SHP77 (cell line): Measurements from ENCODE around the gene BFSP1.

Source experiments
- DNase-seq, 2 experiments: peaks; one replicate each; lab custom pipeline; 2025; lab: John Stamatoyannopoulos, UW

Gene BFSP1

DNA sequence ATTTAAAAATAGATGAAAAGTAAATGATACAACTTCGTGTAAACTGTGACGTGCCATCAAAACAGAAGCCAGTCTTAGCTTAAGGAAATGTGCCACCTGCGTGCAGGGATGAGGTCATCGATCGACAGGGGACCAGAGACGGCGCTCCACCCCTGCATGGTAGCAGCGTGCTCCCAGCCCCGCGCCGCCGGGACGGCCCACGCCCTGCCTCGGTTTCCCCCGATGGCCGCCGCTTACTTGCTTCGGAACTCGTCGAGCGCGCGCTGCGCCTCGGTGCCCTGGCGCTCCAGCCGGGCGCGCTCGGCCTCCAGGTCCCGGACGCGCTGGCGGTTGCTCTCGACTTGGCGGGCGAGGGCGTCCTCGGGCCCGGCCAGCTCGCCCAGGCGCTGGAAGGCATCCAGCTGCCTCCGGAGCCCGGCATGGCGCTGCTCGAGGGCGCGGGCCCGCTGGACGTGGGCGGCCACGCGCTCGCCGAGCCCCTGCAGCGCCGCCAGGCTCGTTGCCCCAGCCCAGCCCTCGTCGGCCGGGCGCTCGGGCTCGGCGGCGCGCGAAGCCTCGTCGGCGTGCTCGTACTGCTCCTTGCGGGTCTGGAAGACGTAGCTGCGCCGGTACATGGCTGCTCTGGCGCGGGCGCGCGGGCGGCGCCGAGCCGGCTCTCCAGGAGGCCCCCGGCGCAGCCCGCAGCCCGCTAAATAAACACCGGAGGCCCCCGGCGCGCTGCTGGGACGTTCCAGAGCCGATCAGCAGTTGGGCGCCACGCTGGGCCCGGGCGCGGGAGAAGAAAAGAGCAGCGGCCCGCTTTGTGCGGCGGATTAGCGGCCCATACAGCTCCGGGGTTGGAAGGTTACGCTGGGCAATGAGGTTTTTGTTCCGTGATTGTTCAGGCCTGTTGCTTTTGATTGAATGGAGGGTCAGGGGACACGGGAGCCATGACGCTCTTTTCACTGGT, at the start of gene BFSP1:
TSS of gene BFSP1 (minus strand) at position 664 of the 949 bp plus-strand sequence. CDS start at position 614, 50 bp downstream.
- DNase-seq, result peak; percentile 74 to 93

DNA sequence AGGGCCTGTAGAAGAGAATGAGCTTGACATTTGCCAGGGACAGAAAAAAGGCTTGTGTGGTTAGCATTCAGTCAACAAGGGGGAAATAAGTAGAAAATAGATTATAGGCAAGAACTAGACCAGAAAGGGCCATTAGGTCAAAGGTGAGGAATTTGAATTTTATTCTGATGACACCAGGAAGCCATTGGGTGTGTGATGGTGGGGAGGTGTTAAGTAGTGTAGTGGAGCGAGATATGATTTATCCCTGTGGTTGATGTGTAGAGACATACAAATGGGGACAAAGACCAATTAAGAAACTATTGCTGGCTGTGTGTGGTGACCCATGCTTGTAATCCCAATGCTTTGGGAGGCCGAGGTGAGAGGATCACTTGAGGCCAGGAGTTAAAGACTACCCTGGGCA, 49.7 kb upstream of the BFSP1 start:
- DNase-seq, result no peak

DNA sequence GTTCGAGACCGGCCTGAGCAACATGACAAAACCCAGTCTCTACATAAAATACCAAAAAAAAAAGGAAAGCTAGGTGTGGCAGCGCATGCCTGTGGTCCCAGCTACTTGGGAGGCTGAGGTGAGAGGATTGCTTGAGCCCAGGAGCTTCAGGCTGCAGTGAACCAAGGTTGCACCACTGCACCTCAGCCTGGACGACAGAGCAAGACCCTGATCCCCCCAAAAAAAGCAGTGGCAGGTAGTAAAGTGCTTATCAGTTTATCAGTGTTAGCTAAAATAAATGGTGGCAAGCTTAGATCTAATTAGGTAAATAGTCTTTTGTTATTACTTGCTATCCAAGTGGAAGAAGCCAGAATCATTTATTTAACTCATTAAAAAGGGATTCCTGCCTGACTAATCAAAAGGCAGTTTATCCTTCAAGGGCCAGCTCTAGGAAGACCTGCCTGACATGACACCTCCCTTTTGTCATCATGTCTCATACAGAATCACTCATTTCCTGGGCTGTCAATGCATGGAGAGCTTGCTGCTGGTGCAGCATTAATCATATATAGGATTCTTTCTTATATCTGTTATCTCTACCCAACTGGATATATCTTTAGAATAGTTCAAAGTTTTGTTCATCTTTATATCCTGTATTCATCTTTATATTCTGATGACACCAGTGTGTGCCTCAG, 48.3 kb upstream of the BFSP1 start:
- no peak for DNase-seq

DNA sequence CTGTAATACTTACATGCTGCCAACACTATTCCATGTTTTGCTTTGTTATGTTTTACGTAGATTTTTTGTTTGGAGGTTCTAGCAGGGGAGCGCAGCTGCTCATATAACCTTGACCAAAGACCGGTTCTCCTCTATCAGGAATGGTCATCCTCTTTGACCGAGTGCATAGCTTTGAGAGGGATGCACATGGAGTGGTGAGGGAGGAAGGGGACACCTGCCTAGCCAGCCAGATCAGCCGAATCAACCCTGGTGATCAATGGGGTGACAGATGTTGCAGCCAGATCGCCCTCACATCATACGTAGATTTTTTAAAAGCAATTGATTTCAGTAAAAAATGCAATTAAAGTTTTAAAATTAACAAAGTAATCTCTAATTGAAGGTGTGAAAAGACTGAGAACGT, 45.0 kb upstream of the BFSP1 start:
- no peak for DNase-seq

DNA sequence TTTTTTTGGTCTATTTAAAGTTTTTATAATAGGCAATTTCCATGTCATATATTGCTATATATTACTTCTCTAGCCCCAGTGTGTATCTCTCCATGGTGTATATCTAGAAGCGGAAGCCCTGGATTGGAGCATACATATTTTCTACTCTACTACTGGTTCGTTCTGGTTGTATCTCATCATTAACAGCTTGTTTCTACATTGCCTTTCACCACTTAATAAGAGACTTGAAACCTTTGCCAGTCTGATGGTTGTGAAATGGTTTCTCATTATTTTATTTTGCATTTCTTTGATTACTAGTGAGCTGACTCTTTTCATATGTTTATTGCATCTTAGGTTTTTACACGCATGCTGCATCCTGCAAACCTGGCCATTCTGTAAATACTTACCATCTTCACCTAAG, 42.3 kb upstream of the BFSP1 start:
- no peak for DNase-seq

DNA sequence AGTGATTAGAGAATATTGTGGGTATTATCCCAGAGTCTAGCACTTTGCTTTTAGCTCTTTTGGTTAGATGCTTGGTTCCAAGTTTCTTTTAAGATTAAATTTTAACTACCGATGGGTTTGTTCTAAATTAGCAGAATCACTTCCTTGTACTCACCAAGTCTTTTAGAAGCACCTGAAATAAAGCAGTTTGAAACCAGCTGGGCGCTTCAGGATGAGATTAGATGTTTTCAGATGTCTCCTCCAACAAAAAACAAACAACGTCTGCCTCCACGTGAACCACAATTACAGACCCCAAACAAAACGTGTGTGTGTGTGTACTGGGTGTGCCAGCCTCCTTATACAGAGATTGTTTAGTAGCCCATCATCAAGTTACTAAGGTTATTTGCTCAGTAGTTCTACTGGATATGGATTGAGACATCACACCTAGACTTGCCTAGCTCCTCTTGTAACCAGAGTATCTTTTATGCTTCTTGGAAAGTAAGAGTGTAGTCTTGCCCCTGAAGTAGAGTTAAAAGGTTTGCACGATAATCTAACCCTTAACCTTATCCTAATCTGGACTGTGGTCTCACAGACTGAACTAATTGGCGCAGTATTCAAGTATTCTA, 41.0 kb upstream of the BFSP1 start:
- no peak for DNase-seq

DNA sequence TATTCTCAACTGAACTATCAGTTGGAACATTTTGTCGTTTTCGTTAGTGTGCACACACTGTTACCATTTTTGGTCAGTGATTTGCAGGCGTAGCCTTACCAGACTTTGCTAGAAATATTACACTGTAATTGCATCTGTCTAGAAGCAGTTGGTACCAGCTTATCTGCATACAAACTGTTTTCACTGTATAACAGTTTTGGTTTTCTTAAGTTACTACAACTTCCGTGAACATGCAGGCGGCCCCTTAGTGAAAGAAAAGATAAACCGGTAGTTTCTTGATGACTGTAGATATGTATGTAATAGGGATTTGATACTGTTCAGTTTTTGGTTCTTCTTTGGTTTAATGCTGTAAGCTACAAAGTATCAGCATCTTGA, 40.0 kb upstream of the BFSP1 start:
- no peak for DNase-seq

DNA sequence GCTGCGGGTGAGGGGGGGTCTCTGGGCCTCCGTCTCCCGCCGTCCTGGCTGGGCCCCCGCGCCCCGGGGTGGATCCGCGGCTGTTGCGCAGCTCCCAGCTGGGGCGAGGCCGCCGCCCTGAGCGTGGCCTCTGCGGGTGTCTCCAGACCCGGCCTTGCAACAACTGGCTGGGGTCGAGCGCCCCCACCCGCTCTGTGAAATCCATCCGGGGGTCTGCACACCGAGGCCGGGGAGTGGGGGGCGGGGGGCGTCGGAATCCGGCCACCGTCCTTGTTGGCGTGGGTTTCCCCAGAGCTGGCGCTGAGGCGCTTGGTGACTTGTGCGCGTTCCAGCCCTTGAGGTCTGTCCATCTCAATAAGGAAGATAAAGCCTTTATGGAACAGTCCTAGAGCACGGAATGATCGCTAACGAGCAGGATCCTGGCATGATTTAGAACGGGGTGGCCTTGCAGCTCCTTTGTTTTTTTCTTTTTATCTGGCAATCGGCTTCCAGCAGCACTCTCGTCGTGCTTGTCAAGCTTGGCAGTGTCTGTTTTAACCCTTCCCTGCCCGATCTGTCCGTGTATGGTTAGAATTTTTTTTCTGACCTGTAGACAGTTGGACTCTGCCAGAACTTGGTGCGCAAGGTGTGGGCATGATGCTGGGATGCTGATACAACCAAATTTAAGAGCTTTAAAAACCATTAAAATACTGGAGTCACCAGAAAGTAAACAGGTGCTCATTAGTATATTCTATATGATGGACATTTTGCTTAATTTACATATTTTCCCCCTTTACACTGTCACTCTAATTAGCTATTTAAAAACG, 39.4 kb upstream of the BFSP1 start:
- peak; percentile 43 to 78 for DNase-seq

DNA sequence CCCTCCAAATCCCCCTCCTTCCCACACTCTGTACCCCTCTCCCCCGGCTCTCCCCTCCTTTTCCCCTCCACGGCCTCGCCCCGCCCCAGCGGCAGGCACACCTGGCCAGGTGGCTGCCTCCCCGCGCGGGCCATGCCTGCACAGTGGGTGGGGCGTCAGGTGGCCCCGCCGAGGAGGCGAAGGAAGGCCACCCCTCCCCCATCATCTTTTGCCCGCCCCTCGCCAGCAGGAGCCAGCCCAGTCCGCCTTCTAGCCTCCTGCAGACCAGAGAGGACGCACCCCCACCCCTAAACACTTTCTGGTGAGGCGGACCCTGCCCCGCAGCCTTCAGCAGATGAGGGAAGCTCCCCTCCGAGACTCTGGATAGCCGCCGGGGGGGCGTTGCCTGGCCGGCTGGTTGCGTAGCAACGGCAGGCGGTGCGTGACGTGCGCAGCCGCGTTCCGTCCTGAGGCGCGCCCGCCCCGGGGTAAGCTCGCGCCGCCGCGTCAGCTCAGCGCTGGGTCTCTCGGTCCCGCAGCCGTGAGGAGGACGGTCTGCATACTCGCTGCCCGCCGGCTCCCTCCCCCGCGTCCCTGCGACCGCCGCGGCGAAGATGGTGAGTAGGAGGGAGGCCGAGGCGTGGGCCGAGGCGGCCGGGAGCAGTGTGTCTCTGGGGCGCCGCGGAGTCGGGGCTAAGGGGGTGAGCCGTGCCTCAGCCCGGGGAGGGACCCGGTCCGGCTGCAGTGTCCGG, 38.6 kb upstream of the BFSP1 start, which contains the start of gene DSTN:
TSS of gene DSTN (plus strand) at position 460 of the 731 bp plus-strand sequence. CDS start at position 594, 134 bp downstream.
- DNase-seq, result peak; percentile 94 to 99

DNA sequence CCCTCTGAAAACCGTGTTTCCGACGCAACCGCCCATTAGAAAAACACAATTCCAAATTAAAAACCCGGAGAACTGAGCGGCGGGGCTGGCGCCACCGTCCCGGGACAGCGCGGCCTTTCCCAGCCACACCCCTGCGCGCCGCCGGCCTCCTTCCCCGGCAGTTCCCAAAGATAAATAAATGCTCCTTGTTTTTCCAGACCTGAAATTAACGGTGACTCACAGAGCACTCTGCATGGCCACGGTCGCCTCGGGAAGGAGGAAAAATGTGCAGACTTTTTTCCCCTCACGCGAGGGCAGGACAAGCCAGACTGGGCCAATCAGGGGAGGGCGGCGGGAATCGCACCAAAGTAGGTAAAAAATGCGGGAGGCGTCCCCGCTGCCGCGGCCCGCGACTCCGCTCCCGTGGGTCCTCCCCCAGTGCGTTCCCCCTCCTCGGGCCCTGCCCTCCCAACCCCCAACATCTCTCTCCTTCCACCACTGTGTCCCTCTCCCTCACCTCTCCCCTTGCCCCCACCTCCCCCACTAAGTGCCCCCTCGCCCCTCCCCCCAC, 37.9 kb upstream of the BFSP1 start:
- peak; percentile 69 to 86 for DNase-seq

DNA sequence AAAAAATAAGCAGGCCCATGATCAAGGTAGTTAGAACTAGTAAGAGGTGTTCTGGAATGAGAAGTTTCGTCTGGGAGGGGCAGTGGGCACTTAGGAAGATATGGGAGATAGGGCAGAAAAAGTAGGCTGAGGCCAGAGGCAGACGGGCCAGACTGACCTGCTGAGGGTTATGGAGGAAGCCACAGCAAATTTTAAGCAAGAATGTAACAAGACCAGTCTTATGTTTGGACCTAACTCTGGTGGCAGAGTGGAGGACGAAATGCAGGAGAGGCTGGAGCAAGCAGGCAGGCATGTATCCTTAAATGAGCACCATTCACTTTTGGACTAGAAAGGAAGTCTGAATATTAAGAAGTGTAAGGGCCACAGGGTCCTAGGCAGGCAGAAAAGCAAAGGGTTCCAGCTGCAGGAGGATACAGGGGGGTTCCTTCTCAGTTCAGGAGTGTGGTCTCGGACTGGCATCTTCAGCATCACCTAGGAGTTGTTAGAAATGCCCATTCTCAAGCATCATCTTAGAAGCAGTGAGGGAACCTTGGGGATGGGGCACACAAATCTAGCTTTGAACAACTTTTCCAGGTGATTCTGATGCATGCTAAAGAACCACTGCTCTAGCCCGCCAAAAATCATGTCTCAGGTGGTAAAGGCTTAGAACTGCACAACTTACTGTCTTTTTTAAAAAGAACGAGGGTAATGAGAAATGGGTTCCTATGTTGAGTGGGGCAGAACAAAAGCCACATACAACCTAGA, 37.0 kb upstream of the BFSP1 start:
- no peak for DNase-seq

DNA sequence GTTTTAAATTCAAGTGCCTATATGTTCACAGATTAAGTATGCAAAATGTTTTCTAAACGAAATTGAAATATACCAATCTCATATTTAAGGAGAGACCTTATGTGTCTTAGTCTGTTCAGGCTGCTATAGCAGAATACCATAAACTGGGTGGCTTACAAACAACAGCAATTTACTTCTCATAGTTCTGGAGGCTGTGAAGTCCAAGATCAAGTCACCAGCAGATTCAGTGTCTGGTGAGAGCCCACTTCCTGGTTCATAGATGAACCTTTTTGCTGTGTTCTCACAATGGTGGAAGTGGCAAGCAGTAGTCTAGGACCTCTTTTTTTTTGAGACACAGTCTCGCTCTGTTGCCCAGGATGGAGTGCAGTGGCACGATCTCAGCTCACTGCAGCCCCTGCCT, 35.2 kb upstream of the BFSP1 start:
- no peak for DNase-seq

DNA sequence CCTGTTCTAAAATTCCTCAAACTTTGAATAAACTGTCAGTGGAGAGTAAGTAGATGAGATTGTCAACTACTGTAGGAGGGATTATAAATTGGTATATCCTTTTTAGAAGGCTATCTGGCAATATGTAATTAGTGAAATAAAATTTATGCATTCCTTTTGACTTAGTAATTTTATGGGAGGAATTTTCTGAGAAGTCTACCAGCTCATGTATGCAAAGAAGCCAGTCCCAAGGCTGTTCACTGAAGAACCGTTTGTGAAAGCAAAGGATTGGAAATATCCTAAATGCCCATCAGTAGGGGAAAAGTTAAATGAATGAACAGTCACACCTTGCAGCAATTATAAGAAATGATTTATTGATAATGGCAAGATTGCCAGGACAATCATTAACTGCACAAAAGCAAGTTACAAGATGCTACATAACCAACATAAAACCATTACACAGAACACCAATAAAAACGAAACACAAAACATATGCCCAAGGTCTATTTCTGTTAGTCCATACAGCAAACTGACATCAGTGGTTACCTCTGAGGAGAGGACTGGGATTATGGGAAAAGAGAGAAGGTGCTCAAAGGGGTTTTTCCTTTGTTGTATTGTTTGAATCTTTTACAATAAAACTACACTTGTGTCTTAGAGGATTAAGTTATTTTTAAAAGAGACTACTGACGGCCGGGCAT, 34.1 kb upstream of the BFSP1 start:
- no peak for DNase-seq

DNA sequence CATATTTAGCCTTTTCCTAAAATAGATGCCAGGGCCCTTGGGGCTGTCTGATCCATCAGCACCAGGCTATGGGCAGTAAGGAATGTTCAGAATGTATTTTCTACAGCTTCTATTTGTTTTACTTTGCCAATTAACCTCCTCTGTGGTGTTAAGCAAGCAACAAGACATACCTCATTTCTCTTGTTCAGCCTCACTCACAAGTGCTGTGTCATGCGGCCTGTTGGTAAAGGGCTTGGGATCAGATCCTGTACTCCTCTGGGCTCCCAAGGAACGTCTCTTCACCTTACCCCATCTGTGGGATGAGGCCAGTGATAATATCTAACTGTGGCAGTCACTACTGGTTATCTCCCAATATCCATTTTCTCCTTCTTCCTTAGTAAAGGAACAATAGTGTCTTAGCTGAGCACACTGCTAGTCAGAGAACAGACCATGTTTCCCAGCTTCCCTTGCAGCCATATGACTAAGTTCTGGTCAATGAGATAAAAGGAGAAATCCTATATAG, 31.7 kb upstream of the BFSP1 start:
- no peak for DNase-seq

DNA sequence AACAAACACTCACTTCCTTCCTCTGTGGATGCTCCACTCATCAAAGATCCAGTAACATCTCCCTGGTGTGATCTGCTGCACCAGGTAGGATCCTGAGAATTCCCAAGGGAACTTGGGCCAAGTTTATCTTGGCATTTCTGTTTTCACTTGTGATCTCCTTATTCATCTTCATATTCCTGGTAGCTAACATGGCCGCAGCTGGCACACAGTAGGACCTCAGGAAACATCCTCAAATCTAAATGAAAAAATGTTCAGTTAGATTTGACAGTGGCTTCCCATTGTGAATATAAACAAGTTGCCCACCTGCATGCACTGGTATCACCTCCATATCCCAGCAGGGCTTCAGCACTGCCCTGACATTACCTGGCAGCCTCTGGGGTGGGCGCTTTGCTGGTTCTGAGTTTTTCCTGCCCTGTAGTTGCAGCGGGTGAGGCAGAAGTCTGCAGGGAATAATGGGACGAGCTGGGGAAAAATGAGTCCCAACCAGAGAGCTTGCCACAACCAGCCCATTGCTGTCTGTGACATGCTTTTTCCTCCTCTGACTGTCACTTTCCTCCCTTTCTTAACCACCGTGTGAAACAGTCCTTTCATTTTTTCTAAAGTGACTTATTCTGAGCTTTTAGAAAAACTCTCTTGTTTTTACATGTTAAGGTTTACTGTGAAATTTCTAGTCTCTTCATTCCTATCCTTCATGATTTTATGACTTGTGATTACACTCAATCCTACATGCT, 29.3 kb upstream of the BFSP1 start:
- DNase-seq, result no peak

DNA sequence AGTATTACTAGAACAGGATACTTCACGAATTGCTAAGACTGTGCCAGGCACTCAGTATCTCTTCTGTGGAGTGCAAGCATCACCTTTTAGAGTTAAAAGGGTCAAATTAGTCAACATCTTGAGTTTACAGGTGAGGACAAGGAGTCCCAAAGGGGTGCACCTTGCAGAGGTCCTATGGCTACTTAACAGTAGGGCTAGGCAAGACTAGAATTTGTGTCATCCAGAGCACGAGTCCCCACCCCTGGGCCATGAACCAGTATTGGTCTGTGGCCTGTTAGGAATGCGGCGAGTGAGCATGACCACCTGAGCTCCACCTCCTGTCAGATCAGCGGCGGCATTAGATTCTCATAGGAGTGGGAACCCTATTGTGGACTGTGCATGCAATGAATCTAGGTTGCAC, 28.2 kb upstream of the BFSP1 start:
- DNase-seq, result no peak

DNA sequence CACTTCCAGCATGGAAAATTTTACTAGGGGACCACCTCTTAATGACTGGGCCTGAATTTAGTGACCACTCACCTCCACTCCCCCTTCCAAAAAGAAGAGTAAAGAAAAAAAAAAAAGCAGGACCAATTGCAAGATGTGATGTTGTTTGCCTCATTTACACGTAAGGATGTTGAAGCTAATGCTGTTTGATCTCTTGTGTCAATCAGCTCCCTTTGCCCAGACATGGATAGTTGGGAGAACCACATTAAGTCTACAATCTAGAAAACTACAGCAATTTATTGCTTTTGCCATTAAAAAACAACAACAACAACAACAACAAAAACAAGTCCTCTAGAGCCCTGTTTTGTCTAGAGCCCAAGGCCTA, 27.7 kb upstream of the BFSP1 start:
- DNase-seq, result no peak

DNA sequence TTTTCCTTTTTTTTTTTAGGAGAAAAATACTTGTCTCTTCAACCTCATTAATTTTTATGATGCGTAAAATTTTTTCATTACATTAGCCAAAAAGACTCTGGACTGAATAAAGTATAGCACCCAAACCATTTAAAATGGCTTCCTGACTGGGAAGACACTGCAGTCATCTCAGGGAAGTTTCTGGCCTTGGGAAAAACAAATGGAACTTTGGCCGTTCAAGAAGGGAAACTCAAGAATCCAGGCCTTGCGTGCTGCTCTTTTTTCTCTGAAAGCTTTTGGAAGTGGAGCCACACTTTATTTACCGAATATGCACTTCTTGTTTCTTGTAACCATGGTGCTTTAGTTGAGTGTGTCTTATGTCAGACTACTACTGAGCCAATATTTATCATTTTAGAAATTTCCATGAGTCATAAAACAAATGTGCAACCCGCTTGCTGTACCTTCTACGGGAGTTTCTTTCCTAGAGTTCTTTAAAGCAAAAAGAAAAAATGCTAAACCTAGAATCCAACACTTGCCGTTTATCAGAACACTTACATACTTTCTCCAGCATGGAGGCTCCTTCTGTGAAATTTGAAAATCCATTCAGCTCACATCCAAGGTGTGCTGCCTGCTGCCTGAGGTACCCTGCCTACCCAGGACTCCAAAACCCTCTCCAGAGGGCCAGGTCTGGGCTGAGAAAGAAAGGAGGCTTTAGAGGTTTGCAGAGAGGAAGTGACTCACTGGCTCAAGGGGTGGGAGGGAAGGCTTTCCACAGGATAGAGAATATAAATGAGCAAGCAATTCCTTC, 27.2 kb upstream of the BFSP1 start:
- DNase-seq, result peak; percentile 68 to 76
